GM19238 (cell line): ENCODE results near the gene TGFB1.

Experiments
- DNase-seq: peaks from one replicate; pipeline ENCODE4 v3.0.0; 2011; ENCODE audit warnings: low spot score; ENCODE audit not compliant: insufficient read length

TGFB1 gene

GRCh38 chr19:41321600-41322270 is 32.0 kb downstream of the TGFB1 start:
- no peak for DNase-seq

GRCh38 chr19:41321204-41321599 is 32.5 kb downstream of the TGFB1 start:
- no peak for DNase-seq

- no peak for DNase-seq
Observed at GRCh38 chr19:41320568-41320967, 33.2 kb downstream of the TGFB1 start.

GRCh38 chr19:41320185-41320518 is 33.6 kb downstream of the TGFB1 start:
- no peak for DNase-seq

- DNase-seq: no peak
Observed at GRCh38 chr19:41319500-41320184, 34.1 kb downstream of the TGFB1 start.

- no peak for DNase-seq
Observed at GRCh38 chr19:41318696-41319499, 34.8 kb downstream of the TGFB1 start.

- DNase-seq: no peak
Observed at GRCh38 chr19:41316306-41316920, 37.3 kb downstream of the TGFB1 start.

- no peak for DNase-seq
Observed at GRCh38 chr19:41311613-41312012, 42.1 kb downstream of the TGFB1 start.

- DNase-seq: no peak
Observed at GRCh38 chr19:41311072-41311471, 42.6 kb downstream of the TGFB1 start.

- peak; percentile 94 for DNase-seq
Observed at GRCh38 chr19:41310033-41310831, 43.5 kb downstream of the TGFB1 start, which contains the start of gene CCDC97. Gene CCDC97, plus strand, starts transcription at chr19:41310172. Its CDS starts 139 bp downstream, at chr19:41310311.

GRCh38 chr19:41309180-41310032 is 44.3 kb downstream of the TGFB1 start:
- no peak for DNase-seq

GRCh38 chr19:41308450-41309179 is 45.1 kb downstream of the TGFB1 start:
- peak; percentile 68 for DNase-seq

GRCh38 chr19:41307954-41308449 is 45.7 kb downstream of the TGFB1 start:
- DNase-seq: no peak

- DNase-seq: no peak
Observed at GRCh38 chr19:41307090-41307875, 46.4 kb downstream of the TGFB1 start.

- no peak for DNase-seq
Observed at GRCh38 chr19:41305927-41306793, 47.6 kb downstream of the TGFB1 start.

- no peak for DNase-seq
Observed at GRCh38 chr19:41304706-41305483, 48.8 kb downstream of the TGFB1 start.

- no peak for DNase-seq
Observed at GRCh38 chr19:41303954-41304353, 49.8 kb downstream of the TGFB1 start.
